ENCODE results near the gene TNRC18.

Gene TNRC18

DNA sequence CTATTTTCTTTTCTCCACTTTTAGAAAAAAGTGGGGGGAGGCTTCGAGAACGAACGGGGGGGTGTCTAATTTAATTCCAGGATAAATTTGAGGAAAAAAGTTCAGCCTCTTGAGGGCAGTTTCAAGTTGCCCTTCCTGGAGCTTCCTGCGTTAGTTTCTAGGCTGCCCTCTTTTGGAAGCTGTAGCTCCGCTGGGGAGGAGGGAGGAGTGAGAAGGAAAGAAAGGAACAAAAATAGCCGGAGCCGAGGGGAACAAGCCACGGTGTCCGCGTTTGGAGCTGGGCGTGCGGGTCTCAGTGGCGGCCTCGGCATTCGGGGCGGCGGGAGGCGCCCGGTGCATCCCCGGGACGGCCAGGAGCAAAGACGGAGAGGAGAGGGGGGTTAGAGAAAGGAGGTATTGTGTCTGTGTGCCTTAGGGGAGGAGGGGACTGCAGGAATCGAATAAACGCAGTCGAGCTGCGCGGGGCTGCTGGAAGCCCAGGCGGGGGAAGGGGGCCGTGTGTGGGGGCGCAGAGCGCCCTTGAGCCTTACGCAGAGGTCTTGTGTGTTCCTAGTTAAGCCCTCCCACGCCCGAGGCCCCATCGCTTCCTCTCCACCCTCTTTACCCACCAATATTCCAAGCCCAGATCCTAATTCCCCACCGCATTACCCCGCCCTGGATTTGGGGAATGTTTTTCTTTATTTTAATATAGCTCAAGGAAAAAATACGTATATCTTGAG lies 2.0 kb upstream of the TNRC18 start:
- Histone ChIP-seq H4K20me1 (ENCODE audit: insufficient read depth) (no peaks in the 10 kb centered on the region), H3K9ac (no peak overlapping the region), H3K36me3 (ENCODE audit: insufficient read depth) (no peaks in the 10 kb centered on the region), H3K4me3 (IDR thresholded peaks at IDR 0.05; ENCODE audit: insufficient read depth, low read depth, low read length) (no peak overlapping the region), H3K4me2 (peak overlapping the region; percentile 92), H3K4me1 (ENCODE audit: low read depth, poor library complexity, severe bottlenecking) (peaks cover 37% of the 10 kb centered on the region), H3K27ac (no peak overlapping the region), H3K27me3 (ENCODE audit: insufficient read depth, low read depth) (peaks cover 82% of the 10 kb centered on the region), H3K79me2 (ENCODE audit: insufficient read depth, low read depth) (no peaks in the 10 kb centered on the region), H2AFZ (ENCODE audit: low read depth) (peak overlapping the region; percentile 77; the same call in 1 of the 2 replicates)
- TF ChIP-seq, protein P1, sequence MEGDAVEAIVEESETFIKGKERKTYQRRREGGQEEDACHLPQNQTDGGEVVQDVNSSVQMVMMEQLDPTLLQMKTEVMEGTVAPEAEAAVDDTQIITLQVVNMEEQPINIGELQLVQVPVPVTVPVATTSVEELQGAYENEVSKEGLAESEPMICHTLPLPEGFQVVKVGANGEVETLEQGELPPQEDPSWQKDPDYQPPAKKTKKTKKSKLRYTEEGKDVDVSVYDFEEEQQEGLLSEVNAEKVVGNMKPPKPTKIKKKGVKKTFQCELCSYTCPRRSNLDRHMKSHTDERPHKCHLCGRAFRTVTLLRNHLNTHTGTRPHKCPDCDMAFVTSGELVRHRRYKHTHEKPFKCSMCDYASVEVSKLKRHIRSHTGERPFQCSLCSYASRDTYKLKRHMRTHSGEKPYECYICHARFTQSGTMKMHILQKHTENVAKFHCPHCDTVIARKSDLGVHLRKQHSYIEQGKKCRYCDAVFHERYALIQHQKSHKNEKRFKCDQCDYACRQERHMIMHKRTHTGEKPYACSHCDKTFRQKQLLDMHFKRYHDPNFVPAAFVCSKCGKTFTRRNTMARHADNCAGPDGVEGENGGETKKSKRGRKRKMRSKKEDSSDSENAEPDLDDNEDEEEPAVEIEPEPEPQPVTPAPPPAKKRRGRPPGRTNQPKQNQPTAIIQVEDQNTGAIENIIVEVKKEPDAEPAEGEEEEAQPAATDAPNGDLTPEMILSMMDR (conservative IDR thresholded peaks at IDR 0.05; ENCODE audit: low read depth, low read length), result no peak

DNA sequence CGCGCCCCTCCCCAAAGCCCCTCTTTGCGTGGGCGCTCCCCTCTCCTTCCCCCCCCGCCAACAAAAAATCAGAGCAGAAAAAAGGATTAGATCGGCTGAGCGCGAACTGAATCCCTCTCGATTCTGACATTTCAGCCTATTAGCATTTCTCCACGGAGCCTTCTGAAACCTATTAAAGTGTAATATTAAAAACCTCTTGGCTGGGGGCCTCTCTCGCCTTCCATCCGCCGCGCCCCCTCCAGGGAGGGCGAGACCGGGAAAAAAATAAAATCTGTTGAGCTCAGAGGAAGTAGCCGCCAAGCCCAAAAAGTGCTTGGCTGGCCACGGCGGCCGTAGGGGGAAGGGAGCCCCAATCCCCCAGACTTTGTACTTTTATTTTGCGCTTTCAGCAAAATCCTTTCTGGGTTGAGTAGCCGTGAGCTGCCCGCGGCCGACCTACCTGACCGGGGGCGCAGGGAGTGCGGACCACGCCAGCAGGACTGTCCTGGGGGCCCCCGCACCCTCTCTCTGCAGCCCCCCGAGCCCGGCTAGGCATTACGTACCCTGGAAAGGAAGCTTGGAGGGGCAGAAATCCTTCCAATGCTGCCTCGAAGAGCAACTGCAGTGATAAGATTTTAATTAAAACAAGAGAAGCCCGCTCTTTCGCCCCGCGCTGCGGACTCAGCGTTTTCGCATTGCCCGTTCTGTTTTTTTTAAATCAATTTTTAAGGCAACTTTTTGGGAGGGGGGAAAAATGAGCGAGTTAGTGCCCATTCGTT lies 1.3 kb upstream of the TNRC18 start:
- peak overlapping the region; percentile 10; the same call in 1 of the 2 replicates for H3K9ac ChIP-seq
- H3K4me2 ChIP-seq, result peak overlapping the region; percentile 92
- TF ChIP-seq, protein P1 (conservative IDR thresholded peaks at IDR 0.05; ENCODE audit: low read depth, low read length), result no peak
- H3K27ac ChIP-seq, result no peak overlapping the region
- no peaks in the 10 kb centered on the region for H4K20me1 ChIP-seq (ENCODE audit: insufficient read depth)
- H3K27me3 ChIP-seq (ENCODE audit: insufficient read depth, low read depth), result peaks cover 89% of the 10 kb centered on the region
- no peak overlapping the region for H3K4me3 ChIP-seq (IDR thresholded peaks at IDR 0.05; ENCODE audit: insufficient read depth, low read depth, low read length)
- H3K79me2 ChIP-seq (ENCODE audit: insufficient read depth, low read depth), result no peaks in the 10 kb centered on the region
- peak overlapping the region; percentile 77 for H2AFZ ChIP-seq (ENCODE audit: low read depth)
- H3K36me3 ChIP-seq (ENCODE audit: insufficient read depth), result no peaks in the 10 kb centered on the region
- H3K4me1 ChIP-seq (ENCODE audit: low read depth, poor library complexity, severe bottlenecking), result peaks cover 39% of the 10 kb centered on the region

DNA sequence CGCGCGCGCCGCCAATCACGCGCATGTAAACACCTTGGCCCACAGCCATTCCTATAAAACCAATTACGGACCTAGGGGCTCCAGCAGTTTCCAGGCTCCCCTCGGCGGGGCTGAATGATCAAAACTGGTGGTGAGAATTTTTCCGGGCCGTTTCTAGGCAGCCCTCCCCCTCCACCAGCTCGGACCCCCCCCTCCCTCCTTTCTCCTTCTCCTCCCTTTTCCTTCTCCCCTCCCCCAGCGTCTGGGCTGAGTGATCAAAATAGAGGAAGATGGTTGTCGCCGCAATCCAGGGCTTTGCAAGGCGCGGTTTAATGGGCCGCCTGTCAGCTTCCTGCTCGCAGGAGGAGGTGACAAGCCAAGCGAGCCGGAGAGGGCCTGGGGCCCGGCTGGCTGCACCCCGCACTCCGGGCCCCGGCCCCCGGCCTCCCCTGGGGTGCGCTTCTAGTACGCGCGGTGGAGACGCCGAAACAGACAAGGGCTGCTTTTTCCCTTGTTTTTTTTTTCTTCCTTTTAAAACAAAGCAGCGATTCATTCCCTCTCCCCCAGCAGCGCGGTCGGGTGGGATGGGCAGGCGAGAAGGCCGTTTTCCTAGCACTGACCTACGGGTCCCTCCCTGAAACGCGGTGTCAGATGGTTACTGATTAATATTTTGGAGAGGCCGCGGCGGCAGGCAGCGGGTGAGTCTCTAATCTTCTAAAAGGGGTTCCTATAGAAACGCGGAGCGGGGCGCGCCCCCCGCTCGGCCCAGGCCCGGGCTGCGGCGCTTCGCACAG lies 528 bp upstream of the TNRC18 start:
- Histone ChIP-seq H3K9ac (no peak overlapping the region; the same call in 1 of the 2 replicates), H3K27me3 (ENCODE audit: insufficient read depth, low read depth) (peaks cover 91% of the 10 kb centered on the region), H2AFZ (ENCODE audit: low read depth) (peak overlapping the region; percentile 77), H3K79me2 (ENCODE audit: insufficient read depth, low read depth) (no peaks in the 10 kb centered on the region), H3K4me1 (ENCODE audit: low read depth, poor library complexity, severe bottlenecking) (peaks cover 31% of the 10 kb centered on the region), H3K36me3 (ENCODE audit: insufficient read depth) (no peaks in the 10 kb centered on the region), H3K4me2 (peak overlapping the region; percentile 92), H4K20me1 (ENCODE audit: insufficient read depth) (no peaks in the 10 kb centered on the region), H3K4me3 (IDR thresholded peaks at IDR 0.05; ENCODE audit: insufficient read depth, low read depth, low read length) (no peak overlapping the region), H3K27ac (no peak overlapping the region)
- TF ChIP-seq, protein P1 (conservative IDR thresholded peaks at IDR 0.05; ENCODE audit: low read depth, low read length), result no peak

All from KMS-11 (cell line).